Astrocyte (in vitro differentiated cells and primary cell): ENCODE measurements around the gene ANKIB1. TPM values are rescaled to one million over a fixed set of nuclear protein-coding genes. Genes with fewer than 3 reads are reported as not detected.

Source experiments
- DNase-seq: peaks from one replicate; pipeline ENCODE4 v3.0.0-alpha.2; 2010; ENCODE audit warnings: low read depth
- FAIRE-seq: peaks from 2 replicates; lab custom pipeline; 2011; peaks lifted over from hg19 to GRCh38; lab: Jason Lieb, UNC
- H2AFZ ChIP-seq: 2 replicates; pipeline ENCODE4 v1.6.0; 2012; ENCODE audit warnings: low read depth, low read length, inconsistent platforms
- H3K27ac ChIP-seq: 2 replicates; pipeline ENCODE4 v1.5.1; 2011; ENCODE audit warnings: low read depth, low read length, inconsistent platforms
- H3K27me3 ChIP-seq: 2 replicates; pipeline ENCODE4 v1.6.0; 2011; ENCODE audit warnings: low read length, inconsistent platforms; ENCODE audit not compliant: insufficient read depth
- H3K36me3 ChIP-seq: 2 replicates; pipeline ENCODE4 v1.5.1; 2011; ENCODE audit warnings: low read length, inconsistent platforms; ENCODE audit not compliant: insufficient read depth
- H3K4me1 ChIP-seq: 2 replicates; pipeline ENCODE4 v1.5.1; 2011; ENCODE audit warnings: low read length, inconsistent platforms; ENCODE audit not compliant: insufficient read depth
- H3K4me2 ChIP-seq: 2 replicates; pipeline ENCODE4 v1.6.0; 2012; ENCODE audit warnings: low read length, inconsistent platforms
- H3K4me3 ChIP-seq: 2 replicates; pipeline ENCODE4 v1.5.1; 2011; ENCODE audit warnings: low read depth, mild to moderate bottlenecking, low read length, inconsistent platforms; ENCODE audit not compliant: insufficient read depth
- H3K79me2 ChIP-seq: 2 replicates; pipeline ENCODE4 v1.6.0; 2012; ENCODE audit warnings: mild to moderate bottlenecking, low read length, inconsistent platforms; ENCODE audit not compliant: insufficient read depth
- H3K9ac ChIP-seq: 2 replicates; pipeline ENCODE4 v1.6.0; 2012; ENCODE audit warnings: mild to moderate bottlenecking, low read length, inconsistent platforms
- H3K9me3 ChIP-seq: 2 replicates; pipeline ENCODE4 v1.5.1; 2012; ENCODE audit warnings: low read depth, mild to moderate bottlenecking, low read length, inconsistent platforms; ENCODE audit not compliant: insufficient read depth
- H4K20me1 ChIP-seq: 2 replicates; pipeline ENCODE4 v1.6.0; 2012; ENCODE audit warnings: low read length, inconsistent platforms; ENCODE audit not compliant: insufficient read depth
- H3K27ac Mint-ChIP-seq: one replicate; pipeline ENCODE4 v1.8.0; 2021; ENCODE audit warnings: mild to moderate bottlenecking, mixed read lengths; ENCODE audit not compliant: unreplicated experiment
- H3K27me3 Mint-ChIP-seq: one replicate; pipeline ENCODE4 v1.8.0; 2021; ENCODE audit warnings: low read depth, mixed read lengths; ENCODE audit not compliant: unreplicated experiment
- H3K36me3 Mint-ChIP-seq: one replicate; pipeline ENCODE4 v1.8.0; 2021; ENCODE audit warnings: low read depth, mixed read lengths; ENCODE audit not compliant: unreplicated experiment
- H3K4me1 Mint-ChIP-seq: one replicate; pipeline ENCODE4 v1.8.0; 2021; ENCODE audit warnings: low read depth, mixed read lengths; ENCODE audit not compliant: unreplicated experiment
- H3K4me3 Mint-ChIP-seq: one replicate; pipeline ENCODE4 v1.8.0; 2021; ENCODE audit warnings: mild to moderate bottlenecking, moderate library complexity, mixed read lengths; ENCODE audit not compliant: unreplicated experiment
- H3K9me3 Mint-ChIP-seq: one replicate; pipeline ENCODE4 v1.8.0; 2021; ENCODE audit warnings: mild to moderate bottlenecking, mixed read lengths; ENCODE audit not compliant: unreplicated experiment
- CTCF ChIP-seq: IDR thresholded peaks from 2 replicates; pipeline ENCODE4 v1.5.1; 2011; ENCODE audit warnings: low read depth, mild to moderate bottlenecking, inconsistent platforms, low read length, moderate library complexity; ENCODE audit not compliant: insufficient read depth
- EZH2 ChIP-seq: IDR thresholded peaks from 2 replicates; pipeline ENCODE4 v1.6.1; 2012; ENCODE audit warnings: mild to moderate bottlenecking, low read length, inconsistent platforms; ENCODE audit not compliant: insufficient read depth
- total RNA-seq: library from RNA; stranded (reverse); gene quantifications from 2 replicates; pipeline ENCODE4 v1.2.1, GENCODE V29; 2021

Gene ANKIB1
- total RNA-seq, 1 donor from 2014 or later = 83.3 TPM

DNA sequence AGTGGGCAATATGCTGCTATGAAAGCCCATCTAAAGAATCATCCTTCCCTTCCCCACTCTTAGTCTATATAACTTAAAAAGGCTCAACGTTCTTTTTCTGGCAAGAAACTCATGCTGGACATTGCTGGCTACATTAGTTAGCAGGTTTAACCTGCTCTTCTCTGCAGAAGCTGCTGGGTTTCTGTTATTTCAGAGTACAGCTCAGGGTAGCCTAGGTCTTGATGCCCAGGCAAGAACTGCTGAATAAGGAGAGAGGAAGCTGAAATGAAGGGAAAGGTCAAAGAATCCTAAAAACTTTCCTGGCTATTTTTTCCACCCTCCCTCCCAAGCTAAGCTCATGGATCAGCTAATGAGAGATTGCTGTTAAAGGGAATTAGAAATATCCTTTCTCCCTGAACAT, 79.4 kb downstream of the ANKIB1 start:
- no peaks in the 10 kb centered on the region for H3K27me3 Mint-ChIP-seq
- H3K36me3 Mint-ChIP-seq = peaks cover 4% of the 10 kb centered on the region
- H3K4me2 ChIP-seq = no peak overlapping the region
- peaks cover 4% of the 10 kb centered on the region for H3K36me3 ChIP-seq
- H3K9me3 ChIP-seq = no peaks in the 10 kb centered on the region
- no peak overlapping the region for H3K27ac ChIP-seq
- DNase-seq (no peak), FAIRE-seq (no peak)
- TF ChIP-seq EZH2 (no peak), CTCF (no peak)
- H3K9me3 Mint-ChIP-seq = no peaks in the 10 kb centered on the region
- H3K9ac ChIP-seq = no peak overlapping the region
- peaks cover 7% of the 10 kb centered on the region for H3K4me1 Mint-ChIP-seq
- H3K4me3 Mint-ChIP-seq = no peak overlapping the region
- H3K27ac Mint-ChIP-seq = no peak overlapping the region
- H3K4me1 ChIP-seq = no peaks in the 10 kb centered on the region
- H4K20me1 ChIP-seq = no peaks in the 10 kb centered on the region
- no peak overlapping the region for H3K4me3 ChIP-seq
- no peaks in the 10 kb centered on the region for H3K27me3 ChIP-seq
- H2AFZ ChIP-seq = no peak overlapping the region
- no peaks in the 10 kb centered on the region for H3K79me2 ChIP-seq

DNA sequence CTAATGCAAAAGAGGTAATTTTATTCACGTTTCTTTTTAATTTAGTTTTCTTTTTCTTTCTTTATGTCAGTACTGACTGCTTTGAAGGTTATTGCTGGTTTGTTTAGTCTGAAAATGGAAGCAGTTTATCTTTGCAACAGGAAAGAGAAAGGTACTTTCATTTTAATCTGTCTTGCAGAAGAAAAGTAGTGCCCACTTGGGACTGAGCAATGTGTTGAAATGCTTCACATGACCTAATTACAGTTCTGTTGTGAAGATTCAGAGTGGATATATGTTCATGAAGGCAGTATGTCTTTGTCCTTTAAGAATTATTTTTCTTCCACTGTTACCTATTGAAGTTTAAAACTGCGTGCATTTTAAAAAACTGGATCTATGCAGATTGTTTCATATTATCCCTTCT, 80.1 kb downstream of the ANKIB1 start:
- H3K27ac Mint-ChIP-seq = no peak overlapping the region
- FAIRE-seq = peak; percentile 37

More for the DNA sequence above, 80.1 kb downstream of the ANKIB1 start:
- Histone ChIP-seq H3K79me2 (no peaks in the 10 kb centered on the region), H3K4me2 (no peak overlapping the region), H3K27me3 (no peaks in the 10 kb centered on the region), H4K20me1 (no peaks in the 10 kb centered on the region), H3K36me3 (no peaks in the 10 kb centered on the region), H3K9ac (no peak overlapping the region), H3K9me3 (no peaks in the 10 kb centered on the region), H3K4me1 (no peaks in the 10 kb centered on the region), H3K27ac (no peak overlapping the region), H3K4me3 (no peak overlapping the region), H2AFZ (no peak overlapping the region)
- DNase-seq = no peak
- Mint-ChIP-seq H3K4me3 (no peak overlapping the region), H3K4me1 (peaks cover 7% of the 10 kb centered on the region), H3K9me3 (no peaks in the 10 kb centered on the region), H3K36me3 (peaks cover 4% of the 10 kb centered on the region), H3K27me3 (no peaks in the 10 kb centered on the region)
- TF ChIP-seq CTCF (no peak), EZH2 (no peak)
